Stimulated activated naive CD8-positive, alpha-beta T cell treated with anti-CD3 and anti-CD28 coated beads, Interleukin-15, Interleukin-2, amounts not matched to agents 100 ng/mL and 50 ng/mL, for 24 hours (primary cell): Measurements from ENCODE around the gene LRRC28.

ENCODE experiments used
- H3K27ac Mint-ChIP-seq: one replicate; pipeline ENCODE4 v1.8.0; 2021; ENCODE audit warnings: mild to moderate bottlenecking, mixed read lengths
- H3K27me3 Mint-ChIP-seq: one replicate; pipeline ENCODE4 v1.8.0; 2021; ENCODE audit warnings: mixed read lengths
- H3K36me3 Mint-ChIP-seq: one replicate; pipeline ENCODE4 v1.8.0; 2021; ENCODE audit warnings: low read depth, mixed read lengths
- H3K4me1 Mint-ChIP-seq: one replicate; pipeline ENCODE4 v1.8.0; 2021; ENCODE audit warnings: low read depth, mixed read lengths
- H3K4me3 Mint-ChIP-seq: one replicate; pipeline ENCODE4 v1.8.0; 2021; ENCODE audit warnings: mild to moderate bottlenecking, mixed read lengths
- H3K9me3 Mint-ChIP-seq: one replicate; pipeline ENCODE4 v1.8.0; 2021; ENCODE audit warnings: mixed read lengths

The LRRC28 gene

GRCh38 chr15:99333413-99333812 is 82.1 kb downstream of the LRRC28 start:
- H3K27ac Mint-ChIP-seq = no peak overlapping the region
- peaks cover 15% of the 10 kb centered on the region for H3K4me1 Mint-ChIP-seq
- H3K27me3 Mint-ChIP-seq = no peaks in the 10 kb centered on the region
- no peaks in the 10 kb centered on the region for H3K9me3 Mint-ChIP-seq
- H3K36me3 Mint-ChIP-seq = peaks cover 7% of the 10 kb centered on the region
- H3K4me3 Mint-ChIP-seq = no peak overlapping the region

DNA sequence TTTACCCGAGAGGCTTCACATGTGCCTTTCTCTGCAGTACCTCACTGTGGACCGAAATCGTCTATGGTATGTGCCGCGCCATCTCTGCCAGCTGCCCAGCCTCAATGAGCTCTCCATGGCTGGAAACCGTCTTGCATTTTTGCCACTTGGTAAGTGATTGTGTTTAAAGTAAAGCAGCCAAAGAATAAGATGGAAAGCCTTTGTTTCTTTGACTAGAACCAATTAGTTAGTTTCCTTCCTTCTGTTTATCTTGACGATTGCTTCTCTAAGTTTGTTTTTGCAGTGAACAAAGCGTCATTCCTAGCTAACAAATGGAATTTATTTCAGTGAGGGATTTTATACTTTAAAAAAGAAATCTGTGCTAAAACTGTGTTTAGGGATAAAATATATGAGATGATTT is 82.7 kb downstream of the LRRC28 start:
- no peak overlapping the region for H3K4me3 Mint-ChIP-seq
- no peak overlapping the region for H3K27ac Mint-ChIP-seq
- peaks cover 7% of the 10 kb centered on the region for H3K36me3 Mint-ChIP-seq
- H3K9me3 Mint-ChIP-seq = no peaks in the 10 kb centered on the region
- H3K27me3 Mint-ChIP-seq = no peaks in the 10 kb centered on the region
- H3K4me1 Mint-ChIP-seq = peaks cover 10% of the 10 kb centered on the region

DNA sequence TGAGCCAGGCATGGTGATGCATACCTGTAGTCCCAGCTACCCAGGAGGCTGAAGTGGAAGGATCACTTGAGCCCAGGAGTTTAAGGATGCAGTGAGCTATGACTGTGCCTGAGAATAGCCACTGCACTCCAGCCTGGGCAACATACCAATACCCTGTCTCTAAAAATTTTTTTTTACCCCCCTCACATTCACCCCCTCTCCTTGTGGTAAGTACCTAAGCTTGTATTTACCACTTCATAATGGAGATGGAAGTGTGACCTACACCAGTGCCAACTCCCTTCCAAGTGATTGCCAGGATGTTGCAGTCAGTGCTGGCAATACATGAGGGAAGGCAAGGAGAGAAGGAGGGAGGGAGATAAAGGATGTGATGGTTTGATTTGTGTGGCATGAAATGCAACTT is 84.2 kb downstream of the LRRC28 start:
- H3K27ac Mint-ChIP-seq = no peak overlapping the region
- H3K9me3 Mint-ChIP-seq = no peaks in the 10 kb centered on the region
- peaks cover 7% of the 10 kb centered on the region for H3K36me3 Mint-ChIP-seq
- H3K4me1 Mint-ChIP-seq = peaks cover 10% of the 10 kb centered on the region
- H3K27me3 Mint-ChIP-seq = no peaks in the 10 kb centered on the region
- no peak overlapping the region for H3K4me3 Mint-ChIP-seq

DNA sequence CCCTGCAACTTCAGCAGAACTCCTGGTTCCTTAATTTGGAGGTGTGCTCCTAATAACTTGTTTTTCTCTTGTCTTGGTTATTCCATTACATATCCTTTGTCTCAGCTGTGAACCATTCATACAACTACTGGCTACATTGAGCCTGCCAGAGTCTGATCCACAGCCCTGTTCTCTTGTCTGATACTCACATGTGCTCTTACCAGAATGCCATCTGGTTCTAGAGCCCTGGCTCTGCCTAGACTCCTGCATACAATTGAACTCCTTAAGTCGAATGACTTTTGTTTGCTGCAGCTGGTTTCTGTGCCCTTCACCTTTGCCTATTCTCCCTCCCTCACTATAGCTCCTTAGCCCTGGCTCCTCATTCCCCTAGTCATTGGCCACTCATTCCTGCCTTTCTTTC is 85.5 kb downstream of the LRRC28 start:
- Mint-ChIP-seq H3K9me3 (no peaks in the 10 kb centered on the region), H3K27ac (no peak overlapping the region)

GRCh38 chr15:99340347-99340746 is 89.1 kb downstream of the LRRC28 start:
- Mint-ChIP-seq H3K4me3 (no peak overlapping the region), H3K27me3 (no peaks in the 10 kb centered on the region), H3K36me3 (peaks cover 7% of the 10 kb centered on the region), H3K4me1 (peaks cover 17% of the 10 kb centered on the region), H3K9me3 (no peaks in the 10 kb centered on the region), H3K27ac (no peak overlapping the region)

More for the DNA sequence above, 85.5 kb downstream of the LRRC28 start:
- H3K4me1 Mint-ChIP-seq = peaks cover 10% of the 10 kb centered on the region
- peaks cover 7% of the 10 kb centered on the region for H3K36me3 Mint-ChIP-seq
- H3K27me3 Mint-ChIP-seq = no peaks in the 10 kb centered on the region
- H3K4me3 Mint-ChIP-seq = no peak overlapping the region

- H3K4me1 Mint-ChIP-seq = peaks cover 18% of the 10 kb centered on the region
- no peaks in the 10 kb centered on the region for H3K9me3 Mint-ChIP-seq
- H3K27me3 Mint-ChIP-seq = no peaks in the 10 kb centered on the region
- H3K27ac Mint-ChIP-seq = no peak overlapping the region
- peaks cover 1% of the 10 kb centered on the region for H3K36me3 Mint-ChIP-seq
- H3K4me3 Mint-ChIP-seq = no peak overlapping the region
These were observed 90.5 kb downstream of the LRRC28 start for GRCh38 chr15:99341786-99342185.

GRCh38 chr15:99343208-99343607 is 91.9 kb downstream of the LRRC28 start:
- no peak overlapping the region for H3K27ac Mint-ChIP-seq
- no peak overlapping the region for H3K4me3 Mint-ChIP-seq
- peaks cover 18% of the 10 kb centered on the region for H3K4me1 Mint-ChIP-seq
- H3K9me3 Mint-ChIP-seq = no peaks in the 10 kb centered on the region
- H3K36me3 Mint-ChIP-seq = no peaks in the 10 kb centered on the region
- no peaks in the 10 kb centered on the region for H3K27me3 Mint-ChIP-seq

GRCh38 chr15:99343881-99344551 is 92.7 kb downstream of the LRRC28 start:
- no peaks in the 10 kb centered on the region for H3K9me3 Mint-ChIP-seq
- H3K36me3 Mint-ChIP-seq = no peaks in the 10 kb centered on the region
- no peak overlapping the region for H3K27ac Mint-ChIP-seq
- peaks cover 18% of the 10 kb centered on the region for H3K4me1 Mint-ChIP-seq
- no peak overlapping the region for H3K4me3 Mint-ChIP-seq
- no peaks in the 10 kb centered on the region for H3K27me3 Mint-ChIP-seq

GRCh38 chr15:99344639-99345038 is 93.4 kb downstream of the LRRC28 start:
- H3K27me3 Mint-ChIP-seq = no peaks in the 10 kb centered on the region
- peaks cover 5% of the 10 kb centered on the region for H3K36me3 Mint-ChIP-seq
- no peak overlapping the region for H3K27ac Mint-ChIP-seq
- peaks cover 18% of the 10 kb centered on the region for H3K4me1 Mint-ChIP-seq
- no peak overlapping the region for H3K4me3 Mint-ChIP-seq
- no peaks in the 10 kb centered on the region for H3K9me3 Mint-ChIP-seq

DNA sequence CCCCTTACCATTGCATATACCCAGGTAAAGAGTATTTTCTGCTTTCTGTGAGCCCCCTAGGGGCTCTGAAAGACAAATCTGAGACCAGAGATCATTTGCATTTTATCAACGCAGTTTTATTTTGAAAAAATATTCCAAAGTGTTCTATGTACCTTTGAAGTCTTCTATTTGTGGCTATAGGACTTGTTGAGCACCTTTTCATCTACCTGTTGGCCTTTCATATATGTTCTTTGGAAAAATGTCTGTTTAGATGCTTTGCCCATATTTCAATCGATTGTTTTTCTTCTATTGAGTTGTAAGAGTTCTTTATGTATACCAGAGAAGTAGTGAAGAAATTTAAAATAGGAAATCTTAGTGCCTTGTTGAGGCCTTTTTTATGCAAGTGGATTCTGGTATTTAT is 94.0 kb downstream of the LRRC28 start:
- H3K27me3 Mint-ChIP-seq = no peaks in the 10 kb centered on the region
- H3K4me3 Mint-ChIP-seq = no peak overlapping the region
- peaks cover 7% of the 10 kb centered on the region for H3K36me3 Mint-ChIP-seq
- peaks cover 18% of the 10 kb centered on the region for H3K4me1 Mint-ChIP-seq
- no peaks in the 10 kb centered on the region for H3K9me3 Mint-ChIP-seq
- H3K27ac Mint-ChIP-seq = no peak overlapping the region

GRCh38 chr15:99345832-99346462 is 94.7 kb downstream of the LRRC28 start:
- H3K27ac Mint-ChIP-seq = no peak overlapping the region
- peaks cover 18% of the 10 kb centered on the region for H3K4me1 Mint-ChIP-seq
- no peaks in the 10 kb centered on the region for H3K27me3 Mint-ChIP-seq
- peaks cover 9% of the 10 kb centered on the region for H3K36me3 Mint-ChIP-seq
- no peak overlapping the region for H3K4me3 Mint-ChIP-seq
- H3K9me3 Mint-ChIP-seq = no peaks in the 10 kb centered on the region

GRCh38 chr15:99347574-99347973 is 96.3 kb downstream of the LRRC28 start:
- Mint-ChIP-seq H3K9me3 (no peaks in the 10 kb centered on the region), H3K27me3 (no peaks in the 10 kb centered on the region), H3K27ac (no peak overlapping the region), H3K36me3 (peaks cover 9% of the 10 kb centered on the region), H3K4me3 (no peak overlapping the region), H3K4me1 (peaks cover 18% of the 10 kb centered on the region)

- Mint-ChIP-seq H3K36me3 (peaks cover 14% of the 10 kb centered on the region), H3K27me3 (no peaks in the 10 kb centered on the region), H3K9me3 (no peaks in the 10 kb centered on the region), H3K27ac (no peak overlapping the region), H3K4me1 (peaks cover 18% of the 10 kb centered on the region), H3K4me3 (no peak overlapping the region)
These were observed 97.1 kb downstream of the LRRC28 start for GRCh38 chr15:99348412-99348811.

GRCh38 chr15:99350408-99350807 is 99.1 kb downstream of the LRRC28 start:
- peaks cover 14% of the 10 kb centered on the region for H3K36me3 Mint-ChIP-seq
- H3K4me1 Mint-ChIP-seq = peaks cover under 1% of the 10 kb centered on the region
- H3K4me3 Mint-ChIP-seq = no peak overlapping the region
- H3K27ac Mint-ChIP-seq = no peak overlapping the region
- H3K27me3 Mint-ChIP-seq = no peaks in the 10 kb centered on the region
- H3K9me3 Mint-ChIP-seq = no peaks in the 10 kb centered on the region

GRCh38 chr15:99359769-99360168 is 108.5 kb downstream of the LRRC28 start:
- Mint-ChIP-seq H3K4me1 (peaks cover 8% of the 10 kb centered on the region), H3K4me3 (no peak overlapping the region), H3K9me3 (no peaks in the 10 kb centered on the region), H3K27ac (no peak overlapping the region), H3K27me3 (no peaks in the 10 kb centered on the region), H3K36me3 (peaks cover 22% of the 10 kb centered on the region)
